Thymus (tissue), 11 donors: Measurements from ENCODE around the gene PEPD. TPM values are rescaled to one million over a fixed set of nuclear protein-coding genes. Genes with fewer than 3 reads are reported as not detected.

Experiments
- DNase-seq, 9 donors: peaks; one replicate each; pipeline ENCODE4 v3.0.0-alpha.2; 2013; ENCODE audit warnings: low spot score in 9 of 9, low read depth in 6 of 9, missing footprints in 1 of 9
- H3K27ac ChIP-seq, 2 donors: one replicate each; pipeline ENCODE4 v1.5.1; 2013; ENCODE audit warnings: control low read depth in 1 of 2, low read depth in 1 of 2, low read length in 1 of 2, mild to moderate bottlenecking in 1 of 2, moderate library complexity in 1 of 2
- H3K27me3 ChIP-seq, 2 donors: one replicate each; pipeline ENCODE4 v1.5.1; 2013; ENCODE audit warnings: low read length in 1 of 2; ENCODE audit not compliant: control insufficient read depth in 2 of 2, insufficient read depth in 1 of 2
- H3K36me3 ChIP-seq, 2 donors: one replicate each; pipeline ENCODE4 v1.5.1; 2013; ENCODE audit warnings: low read length in 1 of 2, mild to moderate bottlenecking in 1 of 2, moderate library complexity in 1 of 2; ENCODE audit not compliant: control insufficient read depth in 2 of 2, insufficient read depth in 2 of 2
- H3K4me1 ChIP-seq, 2 donors: one replicate each; pipeline ENCODE4 v1.5.1; 2013; ENCODE audit warnings: low read length in 2 of 2; ENCODE audit not compliant: control insufficient read depth in 2 of 2, insufficient read depth in 2 of 2
- H3K4me3 ChIP-seq, 2 donors: one replicate each; pipeline ENCODE4 v1.5.1; 2013; ENCODE audit warnings: low read length in 2 of 2, control low read depth in 1 of 2, mild to moderate bottlenecking in 1 of 2
- H3K9me3 ChIP-seq, 2 donors: one replicate each; pipeline ENCODE4 v1.5.1; 2013; ENCODE audit warnings: low read length in 1 of 2, mild to moderate bottlenecking in 1 of 2; ENCODE audit not compliant: control insufficient read depth in 2 of 2, insufficient read depth in 1 of 2
- WGBS: extraction: QIAGEN DNeasy Blood & Tissue Kit; methylation state at CpG from one replicate; pipeline ENCODE4 v1.1.7; 2013; 5-methylcytosine and 5-hydroxymethylcytosine counted together
- polyA plus RNA-seq: library from polyadenylated mRNA; stranded (reverse); fragments of 200-250 nt; gene quantifications from one replicate; pipeline ENCODE4 v1.2.3, GENCODE V29; 2013
- total RNA-seq: library from RNA; stranded (reverse); fragments of 120-200 nt; gene quantifications from one replicate; pipeline ENCODE4 v1.2.4, GENCODE V29; 2013
- donor health status: healthy.

The PEPD gene
- total and polyA plus RNA-seq, 2 donors: 24.7 to 42.4 TPM

- Histone ChIP-seq H3K9me3 (no peaks in the 10 kb centered on the region), H3K36me3 (no peaks in the 10 kb centered on the region), H3K27me3 (no peaks in the 10 kb centered on the region), H3K4me3 (no peak overlapping the region), H3K4me1 (no peaks in the 10 kb centered on the region), H3K27ac (no peak overlapping the region)
- WGBS: 91% methylated on average over 8 of the region's 8 CpGs
- no peak for DNase-seq
Observed at GRCh38 chr19:33424181-33424580, 97.4 kb downstream of the PEPD start.

- Histone ChIP-seq H3K4me3 (no peak overlapping the region), H3K27me3 (no peaks in the 10 kb centered on the region), H3K27ac (no peak overlapping the region), H3K9me3 (no peaks in the 10 kb centered on the region), H3K36me3 (no peaks in the 10 kb centered on the region), H3K4me1 (no peaks in the 10 kb centered on the region)
- DNase-seq: no peak
- WGBS: 94% methylated on average over 3 of the region's 3 CpGs
Observed at GRCh38 chr19:33422369-33423180, 99.0 kb downstream of the PEPD start.

DNA sequence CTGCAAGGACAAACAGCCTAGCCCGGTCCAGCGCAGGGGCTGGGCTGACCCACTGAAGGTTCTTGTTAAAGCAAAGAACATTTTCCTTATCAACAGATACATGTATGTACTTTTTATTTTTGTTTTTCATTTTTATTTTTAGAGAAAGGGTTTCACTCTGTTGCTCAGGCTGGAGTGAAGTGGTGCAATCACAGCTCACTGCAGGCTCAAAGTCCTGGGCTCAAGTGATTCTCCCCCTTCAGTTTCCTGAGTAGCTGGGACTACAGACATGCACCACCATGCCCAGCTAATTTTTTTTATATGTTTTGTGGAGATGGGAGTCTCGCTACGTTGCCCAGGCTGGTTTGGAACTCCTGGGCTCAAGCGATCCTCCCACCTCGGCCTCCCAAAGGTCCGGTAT is 100.2 kb downstream of the PEPD start:
- Histone ChIP-seq H3K27ac (no peak overlapping the region), H3K4me3 (no peak overlapping the region), H3K36me3 (no peaks in the 10 kb centered on the region), H3K4me1 (no peaks in the 10 kb centered on the region), H3K9me3 (no peaks in the 10 kb centered on the region), H3K27me3 (no peaks in the 10 kb centered on the region)
- WGBS: 90% methylated on average over 7 of the region's 7 CpGs
- no peak for DNase-seq

DNA sequence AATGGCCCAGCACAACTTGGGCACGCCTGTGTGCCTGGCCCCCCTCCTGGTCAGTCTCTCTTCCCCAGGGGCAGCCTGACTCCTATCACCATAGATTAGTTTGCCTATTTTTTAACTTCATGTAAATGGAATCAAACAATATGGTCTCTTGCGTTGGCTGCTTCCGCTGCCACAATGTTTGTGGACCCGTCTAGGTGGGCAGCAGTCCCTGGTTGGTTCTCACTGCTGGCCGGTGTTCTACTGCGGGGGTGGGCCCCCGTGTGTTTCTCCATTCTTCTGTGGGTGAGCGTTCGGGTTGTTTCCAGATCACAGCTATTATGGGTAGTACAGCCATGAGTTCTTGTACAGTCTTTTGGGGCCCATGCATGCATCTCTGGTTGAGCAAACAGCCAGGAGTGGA is 100.8 kb downstream of the PEPD start:
- 97% methylated on average over 9 of the region's 9 CpGs for WGBS
- Histone ChIP-seq H3K36me3 (no peaks in the 10 kb centered on the region), H3K27me3 (no peaks in the 10 kb centered on the region), H3K4me1 (no peaks in the 10 kb centered on the region), H3K27ac (no peak overlapping the region), H3K4me3 (no peak overlapping the region), H3K9me3 (no peaks in the 10 kb centered on the region)
- no peak for DNase-seq

DNA sequence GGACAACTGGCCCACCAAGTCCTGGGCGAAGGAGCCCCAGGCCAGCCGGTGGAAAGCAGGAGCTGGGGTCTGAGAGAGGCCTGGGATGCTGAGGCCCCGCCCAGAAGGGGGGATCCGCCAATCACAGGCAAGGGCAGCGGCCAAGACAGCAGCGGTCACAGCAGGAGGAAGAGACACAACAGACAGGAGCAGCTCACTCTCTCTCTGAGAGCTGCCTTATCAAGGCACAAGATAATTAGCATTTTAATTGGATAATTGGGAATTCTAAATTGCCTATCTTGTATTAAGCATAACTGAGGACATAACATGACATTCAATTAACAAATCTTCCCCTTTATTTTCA is 101.8 kb downstream of the PEPD start:
- 84% methylated on average over 6 of the region's 6 CpGs for WGBS
- H3K4me3 ChIP-seq: no peak overlapping the region
- DNase-seq: no peak
- H3K27me3 ChIP-seq: no peaks in the 10 kb centered on the region
- H3K9me3 ChIP-seq: no peaks in the 10 kb centered on the region
- H3K27ac ChIP-seq: no peak overlapping the region
- H3K4me1 ChIP-seq: no peaks in the 10 kb centered on the region
- H3K36me3 ChIP-seq: no peaks in the 10 kb centered on the region

DNA sequence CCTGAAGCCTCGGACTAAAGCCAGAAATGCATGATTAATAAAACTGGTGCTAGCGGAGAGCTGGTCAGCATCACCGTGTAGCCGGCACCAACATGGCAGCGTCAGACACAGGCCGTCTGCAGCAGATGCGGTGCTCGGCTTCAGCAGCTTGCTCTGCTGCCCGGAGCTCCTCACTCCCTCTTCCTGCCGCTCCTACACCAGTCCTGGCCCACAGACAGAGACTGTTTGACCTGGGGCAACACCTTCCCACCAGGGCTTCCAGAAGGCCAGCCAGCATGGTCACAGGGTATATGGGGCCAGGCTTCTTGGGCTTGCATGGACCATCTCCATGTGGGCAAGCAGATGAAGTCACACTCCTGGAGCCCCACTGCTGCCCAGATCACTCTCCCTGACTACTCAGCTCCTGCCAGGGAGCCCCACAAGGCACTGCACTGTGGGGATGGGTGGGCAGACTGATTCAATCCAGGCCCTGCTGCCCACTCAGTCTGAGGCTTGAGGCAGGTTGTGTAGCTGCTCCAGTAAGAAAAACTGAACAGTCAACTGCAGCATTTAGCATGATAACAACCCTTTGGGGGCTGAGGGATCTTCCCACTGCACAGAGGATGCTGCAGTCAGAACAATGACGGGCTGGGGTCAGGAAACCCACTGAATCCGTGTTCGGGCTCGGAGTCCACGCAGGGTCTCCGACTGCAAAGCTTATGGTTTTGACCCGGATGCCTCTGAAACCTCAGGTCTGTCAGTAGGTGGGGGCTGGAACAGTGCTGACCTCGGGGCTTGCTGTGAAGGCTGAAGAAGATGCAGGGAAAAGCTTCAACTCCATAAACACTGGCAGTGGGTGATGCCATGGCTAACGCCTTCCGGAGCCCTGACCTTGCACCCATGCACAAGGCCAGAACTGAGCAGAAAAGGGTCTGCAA is 102.5 kb downstream of the PEPD start:
- WGBS: 94% methylated on average over 20 of the region's 20 CpGs
- Histone ChIP-seq H3K9me3 (no peaks in the 10 kb centered on the region), H3K27ac (no peak overlapping the region), H3K4me1 (no peaks in the 10 kb centered on the region), H3K27me3 (no peaks in the 10 kb centered on the region), H3K36me3 (no peaks in the 10 kb centered on the region), H3K4me3 (no peak overlapping the region)
- no peak for DNase-seq

DNA sequence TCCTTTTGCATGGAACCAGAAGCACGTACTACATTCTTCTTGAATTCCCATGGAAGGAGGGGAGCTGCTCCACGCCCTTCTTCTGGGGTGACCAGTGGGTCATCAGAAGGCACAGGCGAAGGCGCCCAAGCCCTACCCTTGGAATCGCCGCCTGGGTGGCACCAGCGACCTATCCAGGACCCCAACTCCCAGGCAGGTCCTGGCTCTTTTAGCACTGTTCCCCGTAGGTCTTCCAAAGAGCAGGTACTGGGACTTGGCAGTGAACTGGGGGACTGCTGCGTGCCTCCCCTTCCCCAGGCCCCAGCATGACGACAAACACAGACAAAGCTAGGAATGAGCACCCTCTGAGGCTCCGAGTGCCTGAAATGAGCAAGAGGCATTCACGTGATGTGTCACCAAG is 103.1 kb downstream of the PEPD start:
- Histone ChIP-seq H3K4me3 (no peak overlapping the region), H3K4me1 (no peaks in the 10 kb centered on the region), H3K27ac (no peak overlapping the region), H3K36me3 (no peaks in the 10 kb centered on the region), H3K27me3 (no peaks in the 10 kb centered on the region), H3K9me3 (no peaks in the 10 kb centered on the region)
- DNase-seq: no peak
- WGBS: 96% methylated on average over 12 of the region's 12 CpGs

GRCh38 chr19:33417751-33418150 is 103.8 kb downstream of the PEPD start:
- WGBS: 94% methylated on average over 14 of the region's 14 CpGs
- no peaks in the 10 kb centered on the region for H3K27me3 ChIP-seq
- DNase-seq: no peak

More at GRCh38 chr19:33417751-33418150, 103.8 kb downstream of the PEPD start:
- no peaks in the 10 kb centered on the region for H3K4me1 ChIP-seq
- H3K4me3 ChIP-seq: no peak overlapping the region
- H3K27ac ChIP-seq: no peak overlapping the region
- no peaks in the 10 kb centered on the region for H3K9me3 ChIP-seq
- no peaks in the 10 kb centered on the region for H3K36me3 ChIP-seq
